Measurements from ENCODE around the gene SNAPC4. TPM values are rescaled to one million over a fixed set of nuclear protein-coding genes. Genes with fewer than 3 reads are reported as not detected.
"Not testable (repeated sequence)": the region's sequence is repeated elsewhere in the genome, so short reads cannot be mapped to it uniquely, and the experiment has no call there.

SNAPC4 gene
- total and polyA plus RNA-seq, 2 donors (not counting 1 experiment from before 2014, with no cell fraction given) = 1.8 to 3.8 TPM

DNA sequence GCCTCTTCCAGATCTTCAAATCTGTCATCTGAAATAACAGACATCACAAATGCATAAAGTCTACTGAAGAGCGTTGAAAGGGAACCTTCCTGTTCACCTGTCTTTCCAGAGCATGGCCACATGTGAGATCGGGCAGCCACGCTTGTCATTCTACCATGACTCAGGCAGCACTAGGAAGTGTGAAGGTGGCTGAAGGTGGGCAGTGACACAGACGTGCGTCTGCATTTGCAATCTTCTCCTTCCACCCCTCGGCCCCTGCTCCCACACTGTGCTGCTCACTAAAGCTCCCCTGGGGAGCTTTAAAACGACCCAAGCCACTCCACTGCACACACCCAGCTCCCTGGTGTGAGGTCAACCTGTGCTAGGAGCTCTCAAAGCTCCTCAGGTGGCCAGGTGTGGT, 7.9 kb upstream of the SNAPC4 start:
- TF ChIP-seq EZH2 (IDR thresholded peaks at IDR 0.05; ENCODE audit: low read length, missing control alignments) = no peak
- TF ChIP-seq, protein P1, sequence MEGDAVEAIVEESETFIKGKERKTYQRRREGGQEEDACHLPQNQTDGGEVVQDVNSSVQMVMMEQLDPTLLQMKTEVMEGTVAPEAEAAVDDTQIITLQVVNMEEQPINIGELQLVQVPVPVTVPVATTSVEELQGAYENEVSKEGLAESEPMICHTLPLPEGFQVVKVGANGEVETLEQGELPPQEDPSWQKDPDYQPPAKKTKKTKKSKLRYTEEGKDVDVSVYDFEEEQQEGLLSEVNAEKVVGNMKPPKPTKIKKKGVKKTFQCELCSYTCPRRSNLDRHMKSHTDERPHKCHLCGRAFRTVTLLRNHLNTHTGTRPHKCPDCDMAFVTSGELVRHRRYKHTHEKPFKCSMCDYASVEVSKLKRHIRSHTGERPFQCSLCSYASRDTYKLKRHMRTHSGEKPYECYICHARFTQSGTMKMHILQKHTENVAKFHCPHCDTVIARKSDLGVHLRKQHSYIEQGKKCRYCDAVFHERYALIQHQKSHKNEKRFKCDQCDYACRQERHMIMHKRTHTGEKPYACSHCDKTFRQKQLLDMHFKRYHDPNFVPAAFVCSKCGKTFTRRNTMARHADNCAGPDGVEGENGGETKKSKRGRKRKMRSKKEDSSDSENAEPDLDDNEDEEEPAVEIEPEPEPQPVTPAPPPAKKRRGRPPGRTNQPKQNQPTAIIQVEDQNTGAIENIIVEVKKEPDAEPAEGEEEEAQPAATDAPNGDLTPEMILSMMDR (conservative IDR thresholded peaks at IDR 0.05 in 1 of 2, IDR thresholded peaks at IDR 0.05 in 1 of 2; ENCODE audit: low read depth in 1 of 2, low read length in 2 of 2) = no peak
- Histone ChIP-seq H4K20me1 (ENCODE audit: control insufficient read depth, extremely low read depth, insufficient read depth, low read length) (no peaks in the 10 kb centered on the region), H3K79me2 (ENCODE audit: control insufficient read depth, insufficient read depth, low read length) (peaks cover 36% of the 10 kb centered on the region), H3K4me2 (ENCODE audit: extremely low read depth, insufficient read depth, low read length) (no peak overlapping the region), H3K4me1 (ENCODE audit: control insufficient read depth, extremely low read depth, insufficient read depth, low read length) (peaks cover 11% of the 10 kb centered on the region), H3K27ac (ENCODE audit: insufficient read depth, low read length) (no peak overlapping the region), H3K36me3 (ENCODE audit: control insufficient read depth, insufficient read depth, low read length) (peaks cover 24% of the 10 kb centered on the region), H3K27me3 (ENCODE audit: control insufficient read depth, insufficient read depth, low read length) (no peaks in the 10 kb centered on the region), H3K9me3 (ENCODE audit: control insufficient read depth, insufficient read depth, low read depth, low read length) (no peaks in the 10 kb centered on the region), H3K4me3 (replicated peaks in 1 of 4; ENCODE audit: control extremely low read depth in 1 of 4, insufficient read depth in 1 of 4, low read depth in 3 of 4, low read length in 4 of 4) (no peak overlapping the region), H3K9ac (ENCODE audit: insufficient read depth, low read length) (no peak overlapping the region), H2AFZ (ENCODE audit: low read length) (no peak overlapping the region)
- DNase-seq (ENCODE audit: low read depth in 2 of 2) = no peak

DNA sequence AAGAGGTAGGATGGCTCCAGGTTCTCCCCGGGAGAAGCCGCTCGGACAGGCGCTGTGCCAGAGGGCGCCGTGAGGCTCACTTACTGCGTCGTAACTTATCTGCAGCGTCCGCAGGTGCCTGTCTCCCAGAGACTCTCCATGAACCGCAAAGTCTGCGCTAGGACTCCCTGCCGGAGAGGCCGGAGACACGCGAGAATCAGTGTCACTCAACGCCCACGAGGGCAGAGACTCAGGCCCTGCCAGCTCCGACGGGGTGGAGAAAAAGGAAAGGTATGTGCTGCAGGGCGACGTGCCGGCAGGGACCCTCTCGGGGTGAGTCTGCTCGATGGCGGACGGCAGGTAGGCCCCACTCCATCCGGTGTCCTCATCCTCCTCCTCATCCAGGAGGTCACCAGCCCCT, 7.1 kb upstream of the SNAPC4 start:
- peaks cover 23% of the 10 kb centered on the region for H3K36me3 ChIP-seq (ENCODE audit: control insufficient read depth, insufficient read depth, low read length)
- not testable (repeated sequence) for H3K4me2 ChIP-seq (ENCODE audit: extremely low read depth, insufficient read depth, low read length); H3K27me3 ChIP-seq (ENCODE audit: control insufficient read depth, insufficient read depth, low read length); DNase-seq (ENCODE audit: low read depth in 2 of 2); H3K4me3 ChIP-seq (replicated peaks in 1 of 4; ENCODE audit: control extremely low read depth in 1 of 4, insufficient read depth in 1 of 4, low read depth in 3 of 4, low read length in 4 of 4); H3K9ac ChIP-seq (ENCODE audit: insufficient read depth, low read length); H3K9me3 ChIP-seq (ENCODE audit: control insufficient read depth, insufficient read depth, low read depth, low read length); H3K27ac ChIP-seq (ENCODE audit: insufficient read depth, low read length); H4K20me1 ChIP-seq (ENCODE audit: control insufficient read depth, extremely low read depth, insufficient read depth, low read length); H2AFZ ChIP-seq (ENCODE audit: low read length)
- H3K4me1 ChIP-seq (ENCODE audit: control insufficient read depth, extremely low read depth, insufficient read depth, low read length) = peaks cover 10% of the 10 kb centered on the region
- peaks cover 29% of the 10 kb centered on the region for H3K79me2 ChIP-seq (ENCODE audit: control insufficient read depth, insufficient read depth, low read length)

- not testable (repeated sequence) for H3K4me2 ChIP-seq (ENCODE audit: extremely low read depth, insufficient read depth, low read length); H3K4me1 ChIP-seq (ENCODE audit: control insufficient read depth, extremely low read depth, insufficient read depth, low read length); H4K20me1 ChIP-seq (ENCODE audit: control insufficient read depth, extremely low read depth, insufficient read depth, low read length); H3K9ac ChIP-seq (ENCODE audit: insufficient read depth, low read length); H3K27me3 ChIP-seq (ENCODE audit: control insufficient read depth, insufficient read depth, low read length); DNase-seq (ENCODE audit: low read depth in 2 of 2); H2AFZ ChIP-seq (ENCODE audit: low read length); H3K4me3 ChIP-seq (replicated peaks in 1 of 4; ENCODE audit: control extremely low read depth in 1 of 4, insufficient read depth in 1 of 4, low read depth in 3 of 4, low read length in 4 of 4); H3K9me3 ChIP-seq (ENCODE audit: control insufficient read depth, insufficient read depth, low read depth, low read length); H3K27ac ChIP-seq (ENCODE audit: insufficient read depth, low read length)
- H3K79me2 ChIP-seq (ENCODE audit: control insufficient read depth, insufficient read depth, low read length) = peaks cover 17% of the 10 kb centered on the region
- H3K36me3 ChIP-seq (ENCODE audit: control insufficient read depth, insufficient read depth, low read length) = peaks cover 24% of the 10 kb centered on the region
These were observed 5.9 kb upstream of the SNAPC4 start for GRCh38 chr9:136405904-136406303.

DNA sequence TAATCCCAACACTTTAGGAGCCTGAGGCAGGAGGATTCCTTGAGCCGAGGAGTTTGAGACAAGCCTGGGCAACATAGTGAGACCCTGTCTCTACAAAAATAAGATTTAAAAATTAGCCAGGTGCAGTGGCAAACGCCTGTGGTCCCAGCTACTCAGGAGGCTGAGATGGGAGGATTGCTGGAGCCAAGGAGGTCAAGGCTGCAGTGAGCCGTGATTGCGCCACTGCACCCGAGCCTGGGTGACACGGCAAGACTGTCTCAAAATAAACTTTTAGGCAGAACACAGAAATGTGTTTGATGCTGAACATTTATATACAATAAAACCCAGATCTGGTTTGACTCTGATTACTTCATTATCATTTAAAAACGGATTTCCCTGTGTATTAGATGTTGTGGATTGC, 5.5 kb upstream of the SNAPC4 start:
- no peaks in the 10 kb centered on the region for H3K27me3 ChIP-seq (ENCODE audit: control insufficient read depth, insufficient read depth, low read length)
- no peak overlapping the region for H3K27ac ChIP-seq (ENCODE audit: insufficient read depth, low read length)
- DNase-seq (ENCODE audit: low read depth in 2 of 2) = no peak
- no peaks in the 10 kb centered on the region for H4K20me1 ChIP-seq (ENCODE audit: control insufficient read depth, extremely low read depth, insufficient read depth, low read length)
- no peak overlapping the region for H3K4me3 ChIP-seq (replicated peaks in 1 of 4; ENCODE audit: control extremely low read depth in 1 of 4, insufficient read depth in 1 of 4, low read depth in 3 of 4, low read length in 4 of 4)
- peaks cover 24% of the 10 kb centered on the region for H3K36me3 ChIP-seq (ENCODE audit: control insufficient read depth, insufficient read depth, low read length)
- no peak overlapping the region for H2AFZ ChIP-seq (ENCODE audit: low read length)
- TF ChIP-seq, protein P1 (conservative IDR thresholded peaks at IDR 0.05 in 1 of 2, IDR thresholded peaks at IDR 0.05 in 1 of 2; ENCODE audit: low read depth in 1 of 2, low read length in 2 of 2) = no peak
- no peak for TF ChIP-seq EZH2 (IDR thresholded peaks at IDR 0.05; ENCODE audit: low read length, missing control alignments)
- peaks cover 13% of the 10 kb centered on the region for H3K79me2 ChIP-seq (ENCODE audit: control insufficient read depth, insufficient read depth, low read length)
- H3K9ac ChIP-seq (ENCODE audit: insufficient read depth, low read length) = no peak overlapping the region
- peaks cover 2% of the 10 kb centered on the region for H3K4me1 ChIP-seq (ENCODE audit: control insufficient read depth, extremely low read depth, insufficient read depth, low read length)
- H3K4me2 ChIP-seq (ENCODE audit: extremely low read depth, insufficient read depth, low read length) = no peak overlapping the region
- H3K9me3 ChIP-seq (ENCODE audit: control insufficient read depth, insufficient read depth, low read depth, low read length) = no peaks in the 10 kb centered on the region
